GM19468 (cell line): ENCODE measurements around the gene LTF.
"Not testable (repeated sequence)": the region's sequence is repeated elsewhere in the genome, so short reads cannot be mapped to it uniquely, and the experiment has no call there.

ENCODE experiments used
- ATAC-seq: cut with Tn5 transposase; IDR thresholded peaks from one replicate; pipeline ENCODE4 v1.9.1; 2021; ENCODE audit warnings: mild to moderate bottlenecking, moderate library complexity, moderate number of reproducible peaks; ENCODE audit not compliant: unreplicated experiment; ENCODE audit errors: extremely low read depth

LTF gene

DNA sequence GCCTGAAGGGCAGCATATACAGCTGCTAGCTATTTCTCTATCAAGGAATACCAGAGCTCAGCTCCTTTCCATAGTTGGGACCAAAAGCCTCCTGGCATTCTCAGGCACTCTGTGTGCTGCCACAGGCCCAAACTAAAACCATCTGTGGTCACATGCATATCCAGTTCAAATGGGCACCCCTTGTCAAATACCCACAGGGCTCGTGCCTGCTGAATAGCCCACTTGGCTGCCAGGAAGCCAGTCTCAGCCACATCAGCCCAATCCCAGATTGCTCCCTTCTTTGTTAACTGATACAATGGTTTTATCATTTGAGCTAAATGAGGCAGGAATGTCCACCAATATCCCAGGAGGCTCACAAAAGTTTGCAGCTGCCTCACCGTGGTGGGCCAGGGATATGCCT is 43.8 kb downstream of the LTF start:
- no peak for ATAC-seq

DNA sequence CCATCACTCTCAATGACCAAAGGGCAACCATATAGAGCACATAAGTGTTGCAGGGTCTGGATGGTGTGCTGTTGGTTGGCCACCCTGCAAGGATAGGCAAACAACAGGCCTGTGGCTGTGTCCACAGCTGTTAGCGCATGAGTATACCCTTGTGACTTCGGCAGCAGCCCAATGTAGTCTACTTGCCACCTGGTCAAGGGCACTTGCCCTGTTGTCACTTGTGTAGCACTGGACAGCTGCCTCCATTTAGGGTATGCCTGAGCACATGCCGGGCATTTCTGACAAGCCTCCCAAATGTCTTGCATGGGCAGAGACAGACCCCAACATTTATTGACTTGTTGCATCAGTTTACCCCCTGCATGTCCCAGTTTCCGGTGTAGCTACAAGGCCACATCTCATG is 44.9 kb downstream of the LTF start:
- ATAC-seq = no peak

DNA sequence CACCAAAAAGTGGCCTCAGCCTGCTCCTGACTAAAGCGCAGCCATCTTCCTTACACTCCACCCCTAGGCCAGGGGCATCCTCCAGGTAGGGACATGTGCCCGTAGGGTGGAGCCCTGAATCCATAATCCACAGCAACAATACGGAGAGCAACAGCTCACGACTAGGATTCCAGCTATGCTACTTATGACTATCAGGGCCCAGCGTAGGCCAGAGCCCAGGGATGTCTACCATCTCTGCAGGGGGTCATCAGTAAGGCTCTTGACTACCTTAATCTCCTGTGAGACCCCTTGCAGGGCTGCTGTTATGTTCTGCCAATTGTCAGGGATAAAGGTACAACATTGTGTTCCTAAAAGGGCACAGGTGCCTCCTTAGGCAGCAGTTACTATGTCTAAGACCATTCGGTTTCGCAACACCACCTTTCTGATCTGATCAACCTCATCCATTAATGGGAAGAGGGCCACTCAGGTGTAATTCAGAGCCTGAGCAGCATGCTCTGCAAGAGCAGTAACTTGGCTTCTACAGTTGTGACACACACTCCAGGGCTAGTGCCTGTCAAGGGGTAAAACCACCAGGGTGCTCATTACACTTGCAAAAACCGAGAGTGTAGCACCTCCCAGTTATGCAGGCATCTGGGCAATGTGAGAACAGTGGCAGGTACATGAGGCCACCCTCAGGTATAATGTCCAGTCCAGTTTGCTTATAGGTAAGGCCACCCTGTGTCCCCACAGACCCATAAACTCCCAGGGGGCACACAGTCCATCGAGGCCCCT is 46.7 kb downstream of the LTF start:
- no peak for ATAC-seq

DNA sequence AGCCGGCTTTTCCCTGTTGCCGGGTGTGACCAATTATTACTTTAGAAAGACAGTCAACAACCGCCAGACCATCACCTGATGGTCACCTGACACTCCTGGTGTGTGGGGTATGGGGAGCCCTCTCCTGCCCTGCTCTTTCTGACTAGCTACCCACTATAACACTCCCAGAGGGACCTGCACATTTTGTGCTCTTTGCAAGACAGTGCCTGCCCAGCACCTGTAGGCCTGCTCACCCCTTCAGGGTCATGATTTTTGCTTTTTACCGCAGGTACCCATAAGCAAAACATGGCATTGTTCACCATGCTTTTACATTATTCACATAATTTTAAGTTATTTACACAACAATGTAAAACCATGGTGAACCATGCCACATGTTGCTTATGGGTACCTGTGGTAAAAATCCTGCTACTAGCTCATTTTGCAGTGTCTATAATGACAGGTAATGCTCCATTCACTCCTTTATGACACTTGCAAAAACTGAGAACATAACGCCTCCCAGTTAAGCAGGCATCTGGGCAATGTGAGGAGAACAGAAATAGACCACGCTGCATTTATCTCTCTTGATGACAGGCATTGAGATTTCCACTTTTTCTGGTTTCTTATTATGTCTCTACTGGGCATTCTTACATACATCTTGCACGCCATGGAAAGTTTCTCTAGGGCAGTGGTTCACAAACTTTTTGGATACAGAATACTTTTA is 47.7 kb downstream of the LTF start:
- ATAC-seq = no peak

DNA sequence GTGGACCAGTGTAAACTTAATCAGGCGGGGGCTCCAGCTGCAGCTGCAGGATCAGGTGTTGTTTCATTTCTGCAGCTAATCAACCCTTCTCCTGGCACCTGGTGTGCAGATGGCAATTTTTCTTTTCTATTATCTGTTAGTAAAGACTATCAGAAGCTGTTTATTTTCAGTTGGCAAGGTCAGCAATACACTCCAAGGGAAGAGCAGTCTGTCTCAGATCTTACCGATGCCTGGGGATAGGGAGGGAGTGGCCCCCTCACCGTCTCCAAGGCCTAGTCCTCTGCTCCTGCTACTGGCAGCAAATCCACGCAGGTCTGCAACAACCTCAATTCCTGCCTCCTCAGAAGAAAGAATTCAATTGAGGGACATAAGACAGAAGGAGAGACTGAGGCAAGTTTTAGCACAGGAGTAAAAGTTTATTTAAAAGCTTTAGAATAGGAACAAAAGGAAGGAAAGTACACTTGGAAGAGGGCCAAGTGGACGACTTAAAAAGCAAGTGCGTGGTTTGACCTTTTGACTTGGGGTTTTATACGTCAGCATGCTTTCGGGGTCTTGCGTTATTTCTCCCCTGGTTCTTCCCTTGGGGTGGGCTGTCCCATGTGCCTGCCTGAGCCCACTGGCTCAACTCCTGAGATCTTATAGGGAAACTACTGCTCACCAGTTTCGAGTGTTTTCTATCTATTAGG is 48.4 kb downstream of the LTF start:
- no peak for ATAC-seq

DNA sequence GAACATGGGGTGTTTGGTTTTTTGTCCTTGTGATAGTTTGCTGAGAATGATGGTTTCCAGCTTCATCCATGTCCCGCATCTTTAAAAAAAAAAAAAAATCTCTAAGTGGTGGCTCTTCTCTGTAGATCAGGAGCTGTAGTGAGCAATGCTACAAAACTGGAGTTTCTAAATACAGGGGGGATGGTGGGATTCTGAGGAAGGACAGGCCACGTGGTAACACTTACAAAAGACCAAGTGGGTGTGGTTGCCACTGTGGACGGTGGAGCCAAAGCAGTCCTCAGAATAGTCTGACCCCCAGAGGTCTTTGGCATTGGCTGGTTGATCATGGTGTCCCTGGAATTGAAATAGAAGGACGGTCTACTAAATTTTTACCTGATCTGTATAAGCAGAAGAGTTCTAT is 50.0 kb downstream of the LTF start:
- ATAC-seq = no peak

DNA sequence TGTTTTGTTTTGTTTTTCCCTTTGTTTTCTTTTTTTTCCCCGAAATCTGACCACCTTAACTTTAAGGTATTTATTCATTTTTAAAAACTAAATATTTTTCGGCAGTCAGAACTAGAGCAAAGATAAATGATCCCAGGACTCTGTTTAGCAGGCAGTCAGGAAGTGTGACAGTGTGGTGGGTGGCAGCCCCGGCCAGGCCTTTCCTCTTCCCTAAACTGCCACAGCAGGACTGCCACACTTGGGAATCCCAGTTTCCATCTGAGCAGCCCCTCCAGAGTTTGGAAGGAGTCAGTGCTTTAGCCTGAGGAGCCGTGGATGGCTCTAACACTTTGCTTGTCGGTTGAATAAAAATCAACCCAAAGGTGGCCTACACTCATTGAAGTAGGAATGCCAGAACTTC is 50.8 kb downstream of the LTF start:
- ATAC-seq = no peak

DNA sequence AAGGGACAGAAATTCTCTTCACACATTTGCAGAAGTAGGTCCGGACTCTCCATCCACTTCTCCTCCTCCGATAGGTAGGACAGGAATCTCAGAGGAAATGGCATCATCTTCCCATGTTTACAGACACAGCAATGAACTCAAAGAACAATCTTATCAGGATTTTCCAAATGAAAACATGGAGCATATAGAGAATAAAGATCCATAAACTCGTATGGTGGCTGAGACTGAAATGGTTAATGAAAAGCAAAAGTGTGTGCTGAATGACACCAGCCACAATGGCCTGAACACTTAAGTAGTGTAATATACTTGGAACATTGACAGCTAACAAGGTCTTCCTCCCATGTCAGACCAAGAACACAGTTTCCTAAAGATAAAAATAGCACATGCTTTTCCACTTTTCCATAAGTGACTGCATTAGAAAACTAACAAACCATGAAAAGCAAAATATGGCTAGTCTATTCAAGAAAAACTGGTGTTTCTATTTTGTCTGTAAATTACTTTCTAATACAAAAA is 51.9 kb downstream of the LTF start:
- ATAC-seq = no peak

DNA sequence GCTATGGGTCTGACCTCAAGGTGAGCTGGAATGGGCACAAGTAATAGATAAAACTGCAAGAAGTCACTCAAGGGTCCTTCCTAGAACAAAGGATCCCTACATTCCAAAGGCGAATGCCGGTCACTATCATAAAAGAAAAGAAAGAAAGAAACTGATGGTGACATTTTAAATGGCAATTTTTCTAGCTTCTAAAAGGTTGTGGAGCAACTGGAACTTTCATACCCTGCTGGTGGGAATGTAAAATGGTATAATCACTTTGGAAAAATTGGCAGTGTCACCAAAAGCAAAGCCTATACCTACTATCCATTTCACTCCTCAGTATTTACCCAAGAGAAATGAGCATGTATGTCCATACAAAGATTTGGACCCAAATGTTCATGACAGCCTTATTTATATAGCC is 53.4 kb downstream of the LTF start:
- ATAC-seq = no peak

DNA sequence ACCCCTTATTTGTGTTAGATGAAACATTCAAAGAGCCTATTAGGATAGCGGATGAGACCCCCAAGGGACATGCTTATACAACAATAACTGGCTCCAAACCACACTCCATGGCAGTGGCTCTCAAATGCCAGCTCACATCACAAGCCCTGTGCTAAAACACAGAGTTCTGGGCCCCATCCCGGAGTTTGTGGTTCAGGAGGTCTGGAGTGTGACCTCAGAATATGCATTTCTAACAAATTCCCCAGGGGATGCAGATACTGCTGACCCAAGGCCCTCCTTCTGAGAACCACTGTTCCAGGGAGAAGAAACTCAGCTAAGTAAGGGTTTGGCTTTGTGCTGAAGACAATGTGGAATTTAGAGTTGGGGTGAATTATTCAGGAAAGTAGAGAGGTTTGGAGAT is 54.0 kb downstream of the LTF start:
- no peak for ATAC-seq

DNA sequence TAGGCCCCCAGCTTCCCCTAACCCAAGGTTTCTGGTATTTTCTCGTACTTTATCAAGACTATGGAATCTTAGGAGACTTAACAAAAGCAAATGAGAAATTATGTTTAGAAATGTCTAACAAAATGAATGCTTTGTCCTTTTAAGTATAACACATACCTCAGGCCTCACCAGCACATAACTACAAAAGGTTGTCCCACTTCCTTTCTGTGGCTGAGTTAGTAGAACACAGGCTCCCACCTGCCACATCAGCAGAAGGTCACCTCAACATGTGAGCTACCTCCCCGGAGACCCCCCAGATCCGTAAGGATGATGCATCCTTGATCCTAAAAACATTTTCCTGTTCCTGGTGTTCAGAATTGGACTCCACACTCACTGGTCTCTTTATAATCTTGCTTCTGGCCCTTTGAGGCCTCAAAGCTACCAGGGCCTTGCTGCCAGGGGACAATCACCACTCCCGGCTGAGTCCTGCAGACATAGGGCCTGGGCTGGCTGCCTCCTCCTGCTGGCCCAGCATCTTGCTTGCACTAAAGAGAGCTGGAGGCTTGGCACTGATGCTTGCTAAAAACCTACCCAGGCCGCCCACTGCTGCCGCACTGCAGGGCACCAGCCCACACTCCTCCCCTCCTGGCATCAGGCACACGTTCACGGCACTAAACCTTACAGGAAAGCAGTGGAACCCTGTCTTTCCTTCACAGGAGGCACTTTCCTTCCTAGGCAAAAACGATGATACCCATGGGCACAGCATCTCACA is 54.8 kb downstream of the LTF start:
- ATAC-seq = no peak

DNA sequence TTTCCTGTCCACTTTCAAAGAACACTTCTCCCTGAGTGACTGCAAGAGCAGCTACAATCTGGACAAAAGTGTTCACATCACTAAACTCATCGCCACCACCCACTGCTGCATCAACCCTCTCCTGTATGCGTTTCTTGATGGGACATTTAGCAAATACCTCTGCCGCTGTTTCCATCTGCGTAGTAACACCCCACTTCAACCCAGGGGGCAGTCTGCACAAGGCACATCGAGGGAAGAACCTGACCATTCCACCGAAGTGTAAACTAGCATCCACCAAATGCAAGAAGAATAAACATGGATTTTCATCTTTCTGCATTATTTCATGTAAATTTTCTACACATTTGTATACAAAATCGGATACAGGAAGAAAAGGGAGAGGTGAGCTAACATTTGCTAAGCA is 55.9 kb downstream of the LTF start:
- no peak for ATAC-seq

DNA sequence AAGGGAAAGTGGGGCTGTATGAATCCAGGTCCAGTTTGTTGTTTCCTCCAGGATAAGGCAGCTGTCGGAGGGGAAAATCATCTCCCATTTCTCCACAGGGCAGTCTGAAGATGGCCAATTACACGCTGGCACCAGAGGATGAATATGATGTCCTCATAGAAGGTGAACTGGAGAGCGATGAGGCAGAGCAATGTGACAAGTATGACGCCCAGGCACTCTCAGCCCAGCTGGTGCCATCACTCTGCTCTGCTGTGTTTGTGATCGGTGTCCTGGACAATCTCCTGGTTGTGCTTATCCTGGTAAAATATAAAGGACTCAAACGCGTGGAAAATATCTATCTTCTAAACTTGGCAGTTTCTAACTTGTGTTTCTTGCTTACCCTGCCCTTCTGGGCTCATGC is 56.7 kb downstream of the LTF start:
- no peak for ATAC-seq

DNA sequence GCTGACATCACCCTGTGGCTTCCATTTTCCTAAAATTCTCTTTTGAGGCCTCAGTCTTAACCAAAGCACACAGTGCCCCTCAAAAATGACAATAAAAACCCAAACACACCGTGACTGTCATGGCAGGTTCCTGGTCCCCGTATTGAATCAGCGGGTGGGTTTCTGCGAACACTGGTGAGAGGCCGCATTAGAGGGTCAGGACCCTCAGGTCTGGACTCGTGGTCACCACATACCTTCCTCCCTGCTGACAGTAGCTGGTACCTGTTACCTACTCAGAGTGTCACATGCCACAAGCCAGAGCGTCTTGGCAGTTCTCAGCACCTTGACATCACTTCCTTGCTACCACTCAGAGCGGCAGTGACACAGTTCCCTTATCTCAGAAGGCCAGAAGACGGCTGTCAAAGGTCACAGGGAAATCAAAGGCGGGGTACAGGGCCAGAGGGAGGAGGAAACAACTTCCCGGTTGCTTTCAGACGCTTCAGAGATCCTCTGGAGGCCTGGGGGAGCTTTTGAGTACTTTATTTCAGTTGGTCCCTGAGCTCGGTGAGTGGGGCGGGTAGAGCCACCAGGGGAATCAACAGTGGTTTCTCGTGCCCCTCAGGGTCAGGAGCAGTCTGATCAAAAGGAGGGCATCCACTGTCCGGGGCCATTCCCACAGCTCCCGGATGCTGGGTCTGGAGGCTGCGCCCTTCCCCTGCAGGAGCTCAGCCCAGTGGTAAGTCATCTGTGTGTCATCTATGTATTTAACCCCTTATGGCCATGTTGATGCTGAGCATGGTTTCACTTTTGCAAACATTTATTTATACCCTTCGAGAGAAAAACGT is 57.7 kb downstream of the LTF start, which contains the start of the genes CCR5AS and CCRL2:
CCR5AS (minus strand) TSS at position 279 of the 824 bp plus-strand sequence.
CCRL2 (plus strand) TSS at position 472 of the 824 bp plus-strand sequence. CDS start 821 bp downstream, outside the sequence.
- no peak for ATAC-seq

DNA sequence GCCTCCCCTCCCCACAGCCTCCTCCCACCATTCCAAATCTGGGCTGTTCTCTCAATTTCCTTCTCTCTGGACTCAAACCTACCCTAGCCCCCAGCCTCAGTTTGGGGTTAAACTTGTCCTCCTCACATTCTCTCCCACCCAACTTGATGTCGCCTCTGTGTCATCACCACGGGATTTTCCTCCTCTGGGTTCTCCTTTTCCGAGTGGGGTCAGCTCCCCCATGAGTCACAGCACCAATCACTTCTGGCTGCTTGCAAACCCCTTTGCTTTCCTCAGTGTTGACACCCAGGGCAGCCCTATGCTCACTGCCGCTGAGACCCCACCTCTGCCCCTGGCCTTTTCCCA is 58.3 kb downstream of the LTF start:
- ATAC-seq = no peak

DNA sequence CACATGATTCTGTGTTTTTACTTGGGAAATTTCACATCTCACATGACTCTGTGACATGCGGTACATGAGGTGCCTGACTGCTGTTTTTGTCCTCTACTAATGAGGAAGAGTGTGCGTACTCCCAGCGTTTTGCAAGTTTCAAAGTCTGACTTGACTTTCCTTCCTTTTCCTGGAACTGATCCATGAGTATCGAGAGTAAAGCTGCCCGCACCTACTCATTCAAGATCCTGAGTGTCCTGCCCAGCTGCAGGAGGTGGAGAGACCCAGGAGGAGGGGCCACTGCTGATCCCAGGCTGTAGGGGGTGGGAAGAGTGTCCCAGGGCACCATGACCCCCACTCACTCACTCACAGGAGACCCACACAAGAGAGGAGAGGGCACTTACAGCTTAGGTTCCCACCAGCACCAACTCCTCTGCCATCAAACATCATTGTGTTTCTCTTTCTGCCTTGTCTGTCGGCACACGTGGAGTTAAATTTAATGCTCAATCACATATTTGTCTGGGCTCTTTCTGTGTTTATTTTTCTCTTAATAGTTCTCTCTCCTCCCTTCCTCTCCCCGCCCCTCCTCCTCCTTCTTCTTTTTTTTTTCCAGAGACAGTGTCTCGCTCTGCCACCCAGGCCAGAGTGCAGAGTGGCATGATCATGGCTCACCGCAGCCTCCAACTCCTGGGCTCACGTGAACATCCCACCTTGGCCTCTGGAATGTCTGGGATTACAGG is 59.2 kb downstream of the LTF start:
- ATAC-seq = no peak

DNA sequence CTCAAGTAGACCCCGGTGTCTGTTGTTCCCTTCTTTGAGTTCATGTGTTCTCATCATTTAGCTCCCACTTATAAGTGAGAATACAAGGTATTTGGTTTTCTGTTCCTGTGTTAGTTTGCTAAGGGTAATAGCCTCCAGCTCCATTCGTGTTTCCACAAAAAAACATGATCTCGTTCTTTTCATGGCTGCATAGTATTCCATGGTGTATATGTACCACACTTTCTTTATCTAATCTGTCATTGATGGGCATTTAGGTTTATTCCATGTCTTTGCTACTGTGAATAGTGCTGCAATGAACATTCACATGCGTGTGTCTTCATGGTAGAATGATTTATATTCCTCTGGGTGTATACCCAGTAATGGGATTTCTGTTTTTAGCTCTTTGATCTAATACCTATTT is 61.8 kb downstream of the LTF start:
- ATAC-seq = not testable (repeated sequence)

DNA sequence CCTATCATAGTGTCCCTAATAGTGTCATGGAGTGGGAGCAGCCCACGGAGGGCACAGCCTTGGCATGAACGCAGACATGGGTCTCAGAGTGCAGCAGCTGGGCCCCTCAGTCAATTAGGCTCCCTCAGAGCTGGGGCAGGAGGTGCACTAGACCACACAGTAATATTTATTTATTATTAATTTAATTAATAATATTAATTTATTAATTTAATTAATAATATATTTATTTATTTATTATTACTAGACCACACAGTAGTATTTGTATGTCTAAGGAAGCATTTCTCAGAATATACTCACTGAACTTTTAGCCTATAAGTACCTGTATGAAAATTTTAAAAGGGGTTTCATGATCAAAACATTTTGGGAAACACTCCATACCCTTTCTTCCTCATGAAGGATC is 63.1 kb downstream of the LTF start:
- ATAC-seq = no peak

DNA sequence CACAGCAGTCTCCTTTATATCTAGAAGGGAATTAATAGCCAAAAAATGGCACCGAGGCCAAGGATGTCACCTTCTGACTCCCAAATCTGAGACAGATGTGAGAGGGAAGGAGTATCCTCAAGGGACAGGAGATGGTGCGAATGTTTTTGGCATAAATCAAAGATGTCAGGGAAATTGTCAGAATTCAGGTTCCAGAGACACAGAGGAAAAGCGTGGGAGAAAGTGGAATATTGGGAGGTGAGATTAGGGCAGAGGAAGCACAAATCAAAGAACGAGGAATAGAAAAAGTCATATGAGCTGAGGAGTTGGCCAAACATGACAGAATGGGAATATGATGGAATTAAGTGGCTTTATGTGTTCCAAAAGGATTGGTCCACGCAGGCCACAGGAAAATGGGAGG is 63.9 kb downstream of the LTF start:
- no peak for ATAC-seq
